Astrocyte (in vitro differentiated cells and primary cell): Measurements from ENCODE around the gene IFITM5.

Source experiments
- EZH2 ChIP-seq: IDR thresholded peaks from 2 replicates; pipeline ENCODE4 v1.6.1; 2012; ENCODE audit warnings: mild to moderate bottlenecking, low read length, inconsistent platforms; ENCODE audit not compliant: insufficient read depth
- TF ChIP-seq, protein P1 (sequence below): IDR thresholded peaks from 2 replicates; pipeline ENCODE4 v1.5.1; 2011; ENCODE audit warnings: low read depth, mild to moderate bottlenecking, inconsistent platforms, low read length, moderate library complexity; ENCODE audit not compliant: insufficient read depth

DNA sequence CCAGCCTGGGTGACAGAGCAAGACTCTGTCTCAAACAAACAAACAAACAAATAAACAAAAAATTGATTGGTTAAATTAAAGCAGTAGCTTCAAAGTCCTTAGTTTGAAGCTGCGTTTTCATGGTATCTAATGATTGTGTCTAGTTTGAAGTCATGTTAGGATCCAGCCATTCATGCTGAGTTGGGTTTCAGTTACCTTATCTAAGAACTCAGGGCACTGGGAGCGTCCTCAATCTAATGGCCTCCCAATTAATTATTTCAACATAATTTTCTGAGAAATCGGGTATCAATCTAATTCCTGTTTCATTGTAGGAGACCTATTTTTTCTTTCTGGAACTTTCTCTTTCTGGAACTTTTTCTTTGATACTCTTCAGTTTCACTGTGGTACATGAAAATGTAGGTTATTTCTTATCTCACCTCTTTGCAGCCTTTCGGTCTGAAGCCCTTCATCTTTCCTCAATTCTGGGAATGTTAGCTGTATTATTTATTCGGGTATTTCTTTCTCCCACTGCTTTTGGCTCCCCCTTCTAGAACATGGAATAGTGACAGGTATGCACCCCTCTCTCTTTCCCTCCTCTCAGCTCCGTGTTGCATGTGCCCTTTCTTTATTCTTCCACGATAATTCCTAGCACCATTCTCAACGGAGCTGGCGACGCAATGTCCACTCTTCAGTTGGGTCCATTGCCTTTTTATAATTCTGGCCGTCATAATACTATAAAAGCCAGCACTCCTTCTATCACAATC is 45.7 kb upstream of the IFITM5 start:
- TF ChIP-seq, protein P1, sequence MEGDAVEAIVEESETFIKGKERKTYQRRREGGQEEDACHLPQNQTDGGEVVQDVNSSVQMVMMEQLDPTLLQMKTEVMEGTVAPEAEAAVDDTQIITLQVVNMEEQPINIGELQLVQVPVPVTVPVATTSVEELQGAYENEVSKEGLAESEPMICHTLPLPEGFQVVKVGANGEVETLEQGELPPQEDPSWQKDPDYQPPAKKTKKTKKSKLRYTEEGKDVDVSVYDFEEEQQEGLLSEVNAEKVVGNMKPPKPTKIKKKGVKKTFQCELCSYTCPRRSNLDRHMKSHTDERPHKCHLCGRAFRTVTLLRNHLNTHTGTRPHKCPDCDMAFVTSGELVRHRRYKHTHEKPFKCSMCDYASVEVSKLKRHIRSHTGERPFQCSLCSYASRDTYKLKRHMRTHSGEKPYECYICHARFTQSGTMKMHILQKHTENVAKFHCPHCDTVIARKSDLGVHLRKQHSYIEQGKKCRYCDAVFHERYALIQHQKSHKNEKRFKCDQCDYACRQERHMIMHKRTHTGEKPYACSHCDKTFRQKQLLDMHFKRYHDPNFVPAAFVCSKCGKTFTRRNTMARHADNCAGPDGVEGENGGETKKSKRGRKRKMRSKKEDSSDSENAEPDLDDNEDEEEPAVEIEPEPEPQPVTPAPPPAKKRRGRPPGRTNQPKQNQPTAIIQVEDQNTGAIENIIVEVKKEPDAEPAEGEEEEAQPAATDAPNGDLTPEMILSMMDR = no peak
- TF ChIP-seq EZH2 = no peak
